ACC112 (cell line): ENCODE data around the gene CRTAP.
"Not testable (repeated sequence)": the region's sequence is repeated elsewhere in the genome, so short reads cannot be mapped to it uniquely, and the experiment has no call there.

Source experiments
- H2AFZ ChIP-seq: fragments of 200-600 bp; sonication (generic); one replicate; pipeline ENCODE4 v1.6.0; 2017; ENCODE audit warnings: antibody characterized with exemption, low read length; ENCODE audit not compliant: unreplicated experiment
- H3K27ac ChIP-seq: fragments of 200-600 bp; sonication (generic); 2 replicates; pipeline ENCODE4 v1.5.1; 2014; ENCODE audit warnings: low read depth, mild to moderate bottlenecking, antibody characterized with exemption, low read length, moderate library complexity
- H3K27me3 ChIP-seq: fragments of 200-600 bp; sonication (generic); 2 replicates; pipeline ENCODE4 v1.6.1; 2014; ENCODE audit warnings: mild to moderate bottlenecking, antibody characterized with exemption, low read length, moderate library complexity, mixed read lengths; ENCODE audit not compliant: insufficient read depth
- H3K36me3 ChIP-seq: fragments of 200-600 bp; sonication (generic); 2 replicates; pipeline ENCODE4 v1.6.1; 2016; ENCODE audit warnings: mild to moderate bottlenecking, antibody characterized with exemption, low read length, moderate library complexity, mixed read lengths; ENCODE audit not compliant: insufficient read depth
- H3K4me1 ChIP-seq: fragments of 200-600 bp; sonication (generic); one replicate; pipeline ENCODE4 v1.6.1; 2016; ENCODE audit warnings: low read length, mixed read lengths; ENCODE audit not compliant: insufficient read depth, unreplicated experiment, control insufficient read depth
- H3K4me3 ChIP-seq: fragments of 200-600 bp; sonication (generic); 2 replicates; pipeline ENCODE4 v1.5.1; 2014; ENCODE audit warnings: mild to moderate bottlenecking, low read depth, low read length
- H3K79me2 ChIP-seq: fragments of 200-600 bp; sonication (generic); one replicate; pipeline ENCODE4 v1.6.0; 2016; ENCODE audit warnings: low read length; ENCODE audit not compliant: control insufficient read depth, unreplicated experiment, insufficient read depth

CRTAP gene

DNA sequence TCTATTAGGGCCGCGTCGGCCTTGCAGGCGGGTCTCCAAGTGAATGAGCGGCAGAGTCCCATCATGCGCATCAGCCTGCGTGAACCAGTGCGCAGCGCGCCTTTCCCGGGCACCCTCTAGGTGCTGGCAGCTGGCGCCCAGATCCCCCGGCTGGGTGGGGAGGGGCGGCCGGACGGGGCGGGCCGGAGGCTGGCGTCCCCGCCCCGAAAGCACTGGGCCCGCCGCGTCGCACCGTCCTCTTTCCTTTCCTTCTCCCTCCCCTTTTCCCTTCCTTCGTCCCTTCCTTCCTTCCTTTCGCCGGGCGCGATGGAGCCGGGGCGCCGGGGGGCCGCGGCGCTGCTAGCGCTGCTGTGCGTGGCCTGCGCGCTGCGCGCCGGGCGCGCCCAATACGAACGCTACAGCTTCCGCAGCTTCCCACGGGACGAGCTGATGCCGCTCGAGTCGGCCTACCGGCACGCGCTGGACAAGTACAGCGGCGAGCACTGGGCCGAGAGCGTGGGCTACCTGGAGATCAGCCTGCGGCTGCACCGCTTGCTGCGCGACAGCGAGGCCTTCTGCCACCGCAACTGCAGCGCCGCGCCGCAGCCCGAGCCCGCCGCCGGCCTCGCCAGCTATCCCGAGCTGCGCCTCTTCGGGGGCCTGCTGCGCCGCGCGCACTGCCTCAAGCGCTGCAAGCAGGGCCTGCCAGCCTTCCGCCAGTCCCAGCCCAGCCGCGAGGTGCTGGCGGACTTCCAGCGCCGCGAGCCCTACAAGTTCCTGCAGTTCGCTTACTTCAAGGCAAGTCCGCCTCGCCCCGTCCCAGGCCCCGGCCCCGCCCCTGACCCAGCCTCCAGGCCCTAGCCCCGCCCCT is at the start of gene CRTAP:
Gene CRTAP (plus strand): TSS at position 243 of the 850 bp plus-strand sequence. CDS start 64 bp downstream, at position 307.
- Histone ChIP-seq H3K4me1 (peaks cover 4% of the 10 kb centered on the region), H2AFZ (peak within 1 kb of the TSS; percentile 97), H3K36me3 (no peaks in the 10 kb centered on the region), H3K79me2 (peaks cover 38% of the 10 kb centered on the region), H3K27me3 (no peaks in the 10 kb centered on the region), H3K27ac (peak within 1 kb of the TSS; percentile 78), H3K4me3 (peak within 1 kb of the TSS; percentile 90)

DNA sequence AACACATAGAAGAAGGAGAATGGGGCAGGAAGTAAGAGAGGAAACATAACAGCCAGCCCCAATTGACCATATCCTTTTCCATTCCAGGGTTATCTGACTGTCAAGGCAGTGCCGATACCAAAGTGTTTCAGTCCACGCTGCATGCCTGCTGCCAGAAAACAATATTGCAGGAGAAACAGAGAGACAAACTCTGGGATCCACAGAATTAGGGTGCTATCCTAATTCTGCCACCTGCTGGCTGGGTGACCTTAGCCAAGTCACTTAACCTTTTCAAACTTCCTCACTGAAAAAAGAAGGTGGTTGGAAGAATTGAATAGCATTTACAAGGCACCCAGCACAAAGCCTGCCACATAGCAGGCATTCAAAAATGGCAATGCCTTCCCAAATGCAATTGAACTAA is 48.9 kb upstream of the CRTAP start:
- Histone ChIP-seq H3K36me3 (peaks cover 5% of the 10 kb centered on the region; the same call in 1 of the 2 replicates), H3K79me2 (no peaks in the 10 kb centered on the region), H2AFZ (no peak overlapping the region), H3K4me3 (no peak overlapping the region), H3K27ac (no peak overlapping the region), H3K27me3 (no peaks in the 10 kb centered on the region), H3K4me1 (no peaks in the 10 kb centered on the region)

DNA sequence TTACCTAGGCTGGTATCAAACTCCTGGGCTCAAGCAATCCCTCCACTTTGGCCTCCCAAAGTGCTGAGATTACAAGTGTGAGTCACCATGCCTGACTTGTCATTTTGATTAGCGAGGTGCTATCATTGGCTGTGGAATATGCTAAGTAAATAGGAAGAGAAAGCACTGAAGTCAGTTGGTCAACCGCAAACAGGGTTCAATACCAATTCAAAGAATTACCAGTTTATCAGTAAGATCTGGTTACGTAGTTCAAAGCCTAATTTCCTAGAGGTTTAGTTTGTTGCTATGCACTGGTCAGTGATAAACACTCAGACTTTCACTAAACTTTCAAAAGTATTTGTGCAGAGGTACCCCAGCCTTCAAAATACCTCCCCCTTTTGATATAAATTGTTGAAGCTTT is 46.3 kb upstream of the CRTAP start:
- Histone ChIP-seq H2AFZ (no peak overlapping the region), H3K27ac (no peak overlapping the region), H3K36me3 (no peaks in the 10 kb centered on the region), H3K4me1 (no peaks in the 10 kb centered on the region), H3K4me3 (no peak overlapping the region), H3K27me3 (no peaks in the 10 kb centered on the region), H3K79me2 (no peaks in the 10 kb centered on the region)

DNA sequence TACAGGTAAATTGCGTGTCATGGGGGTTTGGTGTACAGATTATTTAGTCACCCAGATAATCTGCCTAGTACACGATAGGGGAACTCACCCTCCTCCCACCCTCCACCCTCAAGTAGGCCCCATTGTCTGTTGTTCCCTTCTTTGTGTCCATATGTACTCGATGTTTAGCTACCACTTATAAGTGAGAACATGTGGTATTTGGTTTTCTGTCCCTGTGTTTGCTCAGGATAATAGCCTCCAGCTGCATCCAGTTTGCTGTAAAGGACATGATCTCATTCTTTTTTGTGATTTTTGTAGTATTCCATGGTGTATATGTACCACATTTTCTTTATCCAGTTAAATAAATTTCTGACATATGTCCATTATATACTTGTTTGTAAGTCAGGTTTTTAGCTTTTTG is 44.0 kb upstream of the CRTAP start:
- H3K4me1 ChIP-seq, H3K36me3 ChIP-seq, H3K4me3 ChIP-seq, H3K27ac ChIP-seq, H3K27me3 ChIP-seq, H3K79me2 ChIP-seq, H2AFZ ChIP-seq: not testable (repeated sequence)

DNA sequence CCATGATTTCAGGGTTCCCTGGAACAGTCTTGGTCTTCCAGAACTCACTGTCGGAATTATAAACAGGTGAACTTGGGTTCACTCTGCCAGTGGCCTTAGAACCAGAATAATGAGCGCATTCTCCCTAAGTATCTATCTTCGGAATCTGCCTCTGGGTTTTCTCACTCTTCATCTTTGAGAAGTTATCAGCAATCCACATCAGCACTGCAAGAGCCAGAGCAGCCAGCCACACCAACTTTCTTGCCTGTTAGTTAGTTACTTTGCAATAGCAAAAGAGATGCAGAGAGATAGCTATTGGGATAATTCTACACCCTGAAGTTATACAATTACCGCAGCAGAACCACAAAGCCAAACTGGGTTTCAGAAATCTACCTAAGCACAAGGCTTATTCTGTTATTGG is 42.6 kb upstream of the CRTAP start:
- H3K27ac ChIP-seq: no peak overlapping the region
- H3K79me2 ChIP-seq: no peaks in the 10 kb centered on the region
- no peaks in the 10 kb centered on the region for H3K36me3 ChIP-seq
- no peaks in the 10 kb centered on the region for H3K4me1 ChIP-seq
- H3K4me3 ChIP-seq: no peak overlapping the region
- H3K27me3 ChIP-seq: no peaks in the 10 kb centered on the region
- no peak overlapping the region for H2AFZ ChIP-seq

DNA sequence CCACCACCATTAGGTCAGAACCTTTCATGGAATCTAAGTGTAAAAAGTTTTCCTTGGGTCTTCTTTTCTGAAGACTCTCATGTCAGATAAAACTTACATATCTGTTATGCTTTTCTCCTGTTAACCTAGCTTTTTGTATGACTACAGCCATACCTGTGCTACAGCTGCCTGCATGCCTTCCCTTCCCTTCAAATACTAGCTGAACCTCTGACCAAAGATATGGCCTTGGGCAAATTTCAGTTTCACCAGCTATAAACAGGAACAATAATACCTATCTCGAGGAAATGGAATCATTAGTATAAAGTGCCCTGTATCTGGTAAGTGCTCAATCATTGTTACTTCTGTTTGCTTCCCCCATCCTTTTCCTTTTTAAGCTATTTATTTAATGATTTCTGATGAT is 41.9 kb upstream of the CRTAP start:
- H3K79me2 ChIP-seq: no peaks in the 10 kb centered on the region
- no peaks in the 10 kb centered on the region for H3K36me3 ChIP-seq
- H2AFZ ChIP-seq: no peak overlapping the region
- no peaks in the 10 kb centered on the region for H3K27me3 ChIP-seq
- H3K27ac ChIP-seq: no peak overlapping the region
- H3K4me3 ChIP-seq: no peak overlapping the region
- H3K4me1 ChIP-seq: no peaks in the 10 kb centered on the region

DNA sequence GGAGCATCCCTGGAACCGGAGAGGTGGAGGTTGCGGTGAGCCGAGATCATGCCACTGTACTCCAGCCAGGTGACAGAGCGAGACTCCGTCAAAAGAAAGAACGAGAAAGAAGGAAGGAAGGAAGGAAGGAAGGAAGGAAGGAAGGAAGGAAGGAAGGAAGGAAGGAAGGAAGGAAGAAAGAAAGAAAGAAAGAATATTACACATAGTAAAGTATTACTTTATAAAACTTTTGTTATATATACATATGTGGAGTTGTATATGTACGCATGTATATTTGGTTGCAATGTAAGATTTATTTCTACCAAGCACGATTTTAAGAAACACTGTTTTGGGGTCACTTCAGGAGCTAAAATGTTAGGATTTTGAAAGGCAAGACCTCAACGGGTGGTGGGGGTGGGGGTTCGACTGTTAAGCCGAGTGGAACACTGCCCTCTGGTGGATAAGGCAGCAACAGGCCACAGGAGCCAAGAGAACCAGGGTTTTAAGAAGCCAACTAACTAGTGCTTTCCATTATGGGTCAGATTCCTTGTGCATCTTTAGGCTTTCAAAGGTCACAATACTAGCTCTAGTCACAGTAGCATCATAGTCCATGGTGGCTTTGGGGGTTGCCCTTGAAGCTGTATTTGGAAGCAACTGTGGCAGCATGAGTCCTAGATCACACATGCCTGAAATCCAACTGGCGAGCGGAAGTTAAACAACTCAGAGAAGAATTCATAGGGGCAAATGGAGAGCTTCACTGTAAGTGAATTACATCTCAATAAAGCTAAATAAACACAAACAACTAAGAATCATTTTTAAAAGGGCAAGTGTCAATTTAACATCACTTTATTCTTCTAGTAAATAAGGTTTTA is 39.4 kb upstream of the CRTAP start:
- Histone ChIP-seq H3K27ac (no peak overlapping the region), H3K27me3 (no peaks in the 10 kb centered on the region)

DNA sequence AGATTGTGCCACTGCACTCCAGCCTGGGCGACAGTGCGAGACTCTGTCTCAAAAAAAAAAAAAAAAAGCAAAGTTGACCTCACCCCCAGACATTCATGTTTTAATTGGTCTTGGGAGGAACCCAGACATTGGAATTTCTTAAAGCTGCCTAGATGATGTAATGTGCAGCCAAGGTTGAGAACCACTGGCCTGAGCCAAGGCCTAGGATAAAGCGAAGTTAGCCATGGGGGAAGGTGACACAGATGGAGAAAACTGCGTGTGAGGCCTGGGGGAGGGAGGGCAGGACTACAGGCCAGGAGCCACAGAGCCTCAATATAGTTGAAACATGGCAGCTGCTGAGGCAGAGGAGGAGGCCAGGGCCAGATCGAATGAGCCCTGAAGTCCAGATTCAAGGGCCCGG is 37.8 kb upstream of the CRTAP start:
- Histone ChIP-seq H2AFZ (no peak overlapping the region), H3K4me3 (no peak overlapping the region), H3K4me1 (no peaks in the 10 kb centered on the region), H3K27ac (no peak overlapping the region), H3K79me2 (peaks cover 13% of the 10 kb centered on the region), H3K27me3 (no peaks in the 10 kb centered on the region), H3K36me3 (no peaks in the 10 kb centered on the region)

More for the DNA sequence above, 39.4 kb upstream of the CRTAP start:
- Histone ChIP-seq H3K36me3 (no peaks in the 10 kb centered on the region), H3K4me1 (no peaks in the 10 kb centered on the region), H2AFZ (no peak overlapping the region), H3K4me3 (no peak overlapping the region), H3K79me2 (peaks cover 10% of the 10 kb centered on the region)

DNA sequence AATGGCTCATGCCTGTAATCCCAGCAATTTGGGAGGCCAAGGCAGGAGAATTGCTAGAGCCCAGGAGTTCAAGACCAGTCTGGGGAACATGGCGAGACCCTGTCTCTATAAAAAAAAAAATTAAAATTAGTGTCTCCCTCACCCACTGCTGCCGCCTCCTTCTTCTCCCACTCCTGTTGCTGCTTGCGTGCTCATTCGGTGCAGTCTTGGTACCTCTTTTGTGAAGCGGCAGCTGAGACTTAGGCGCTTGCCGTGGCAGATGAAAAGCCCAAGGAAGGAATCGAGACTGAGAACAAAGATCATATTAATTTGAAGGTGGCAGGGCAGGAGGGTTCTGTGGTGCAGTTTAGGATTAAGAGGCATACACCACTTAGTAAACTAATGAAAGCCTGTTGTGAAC is 36.9 kb upstream of the CRTAP start:
- Histone ChIP-seq H3K27me3 (no peaks in the 10 kb centered on the region), H2AFZ (no peak overlapping the region), H3K79me2 (peaks cover 17% of the 10 kb centered on the region), H3K4me1 (no peaks in the 10 kb centered on the region), H3K27ac (no peak overlapping the region), H3K36me3 (no peaks in the 10 kb centered on the region), H3K4me3 (no peak overlapping the region)

DNA sequence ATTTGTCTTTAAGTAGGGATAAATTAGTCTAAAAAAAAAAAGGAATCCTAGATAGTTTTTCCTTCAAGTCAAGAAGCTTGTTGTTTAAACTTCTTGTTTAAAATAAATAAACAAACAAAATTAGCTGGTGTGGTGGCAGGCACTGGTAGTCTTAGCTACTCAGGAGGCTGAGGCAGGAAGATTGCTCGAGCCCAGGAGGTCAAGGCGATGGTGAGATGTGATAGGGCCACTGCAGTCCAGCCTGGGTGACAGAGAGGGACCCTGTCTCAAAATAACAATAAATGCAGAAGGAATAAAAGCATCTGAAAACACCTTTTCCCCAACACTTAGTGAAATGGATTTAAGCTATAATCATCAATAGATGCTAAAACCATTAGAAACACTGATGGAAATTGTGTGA is 35.8 kb upstream of the CRTAP start:
- Histone ChIP-seq H3K36me3 (no peaks in the 10 kb centered on the region), H3K27me3 (no peaks in the 10 kb centered on the region), H3K4me1 (no peaks in the 10 kb centered on the region), H2AFZ (no peak overlapping the region), H3K27ac (no peak overlapping the region), H3K79me2 (peaks cover 24% of the 10 kb centered on the region), H3K4me3 (no peak overlapping the region)
